HCT116 (cell line): ENCODE measurements around the gene DNPH1. TPM values are rescaled to one million over a fixed set of nuclear protein-coding genes. Genes with fewer than 3 reads are reported as not detected.

Experiments used
- ATAC-seq: fragments of 200-7000 bp; cut with Tn5 transposase; 2 replicates; pipeline ENCODE4 v1.9.1; 2020; ENCODE audit warnings: mild to moderate bottlenecking, moderate library complexity
- BruUV-seq: library from RNA; stranded (reverse); fragments of 400-500 nt; replicated peaks from 2 replicates; lab custom pipeline; 2021; lab: Mats Ljungman, UMichigan
- CTCF ChIA-PET: fragments of 300-600 bp; sonication (Branson Sonifier 250); formaldehyde crosslinking; loops from one replicate; lab custom pipeline; 2021; ENCODE audit warnings: antibody characterized with exemption; lab: Charles Lee
- POLR2A ChIA-PET: fragments of 300-600, 350-600 bp; sonication (Branson Sonifier 250); formaldehyde crosslinking; loops from one replicate; lab custom pipeline; 2021; ENCODE audit warnings: antibody characterized with exemption; lab: Charles Lee
- RAD21 ChIA-PET, 2 experiments: fragments of 300-600 bp; sonication (Branson Sonifier 250); formaldehyde crosslinking; loops; one replicate each; lab custom pipeline; 2023; ENCODE audit warnings: low total read pairs in 2 of 2; ENCODE audit not compliant: uncharacterized antibody in 2 of 2, unreplicated experiment in 2 of 2, low non-redundant PET in 1 of 2; lab: Charles Lee
- DNase-seq: peaks from one replicate; pipeline ENCODE4 v3.0.0-alpha.2; 2010; ENCODE audit warnings: low read depth, low spot score
- H2AFZ ChIP-seq: fragments of 200-600 bp; shearing (Covaris generic), sonication (generic); 2 replicates; pipeline ENCODE4 v1.6.1; 2017; ENCODE audit warnings: low read depth, mixed run types, mixed read lengths, antibody characterized with exemption, low read length; ENCODE audit not compliant: poor library complexity, severe bottlenecking
- H3K27ac ChIP-seq: 2 replicates; pipeline ENCODE4 v1.5.1; 2012; ENCODE audit warnings: low read depth, low read length
- H3K27me3 ChIP-seq: fragments of 200-600 bp; sonication (generic); 2 replicates; pipeline ENCODE4 v1.6.1; 2016; ENCODE audit warnings: mixed run types, low read length, mixed read lengths; ENCODE audit not compliant: insufficient read depth
- H3K36me3 ChIP-seq, 2 experiments: fragments of 200-500 bp in 1 of 2; fragments of 200-600 bp in 1 of 2; sonication (Bioruptor generic) in 1 of 2; sonication (generic) in 1 of 2; 2 replicates each; pipeline versions ENCODE4 v1.5.1 to v1.6.1; 2014 to 2016; ENCODE audit warnings: low read length in 2 of 2, inconsistent platforms in 1 of 2, mixed read lengths in 1 of 2, mixed run types in 1 of 2; ENCODE audit not compliant: insufficient read depth in 2 of 2, control insufficient read depth in 1 of 2
- H3K4me1 ChIP-seq, 2 experiments: fragments of 200-600 bp in 1 of 2; sonication (generic) in 1 of 2; 2 replicates each; pipeline versions ENCODE4 v1.5.1 to v1.6.1; 2012 to 2017; ENCODE audit warnings: low read length in 2 of 2, inconsistent platforms in 1 of 2, mild to moderate bottlenecking in 1 of 2, mixed read lengths in 1 of 2, mixed run types in 1 of 2, moderate library complexity in 1 of 2; ENCODE audit not compliant: insufficient read depth in 2 of 2, control insufficient read depth in 1 of 2
- H3K4me2 ChIP-seq: fragments of 200-600 bp; sonication (generic); 2 replicates; pipeline ENCODE4 v1.6.1; 2017; ENCODE audit warnings: mixed run types, low read length, mixed read lengths
- H3K4me3 ChIP-seq, 2 experiments: fragments of 200-600 bp in 1 of 2; sonication (generic) in 1 of 2; replicated peaks in 1 of 2; 2 replicates each; pipeline ENCODE4 v1.5.1; 2011 to 2016; ENCODE audit warnings: low read length in 2 of 2, control low read depth in 1 of 2, low read depth in 1 of 2, mild to moderate bottlenecking in 1 of 2, mixed read lengths in 1 of 2, mixed run types in 1 of 2
- H3K79me2 ChIP-seq: fragments of 200-600 bp; sonication (generic); 2 replicates; pipeline ENCODE4 v1.6.1; 2017; ENCODE audit warnings: mild to moderate bottlenecking, mixed run types, low read length, moderate library complexity, mixed read lengths; ENCODE audit not compliant: insufficient read depth
- H3K9ac ChIP-seq: fragments of 200-600 bp; sonication (generic); 2 replicates; pipeline ENCODE4 v1.6.1; 2016; ENCODE audit warnings: low read length, mixed read lengths
- H3K9me2 ChIP-seq: fragments of 200-600 bp; sonication (generic), shearing (Covaris generic); 2 replicates; pipeline ENCODE4 v1.6.1; 2017; ENCODE audit warnings: mixed run types, mild to moderate bottlenecking, moderate library complexity; ENCODE audit not compliant: insufficient read depth
- H3K9me3 ChIP-seq, 2 experiments: fragments of 200-500 bp in 1 of 2; fragments of 200-600 bp in 1 of 2; sonication (Bioruptor generic) in 1 of 2; sonication (generic) in 1 of 2; 2 replicates each; pipeline ENCODE4 v1.6.1; 2014 to 2017; ENCODE audit warnings: low read length in 2 of 2, mixed read lengths in 2 of 2, inconsistent platforms in 1 of 2, low read depth in 1 of 2, mild to moderate bottlenecking in 1 of 2, mixed run types in 1 of 2, moderate library complexity in 1 of 2; ENCODE audit not compliant: control insufficient read depth in 1 of 2, insufficient read depth in 1 of 2
- H4K20me1 ChIP-seq: fragments of 200-600 bp; sonication (generic), shearing (Covaris generic); 2 replicates; pipeline ENCODE4 v1.6.1; 2017; ENCODE audit warnings: mixed run types, mild to moderate bottlenecking, moderate library complexity; ENCODE audit not compliant: insufficient read depth
- CBX3 ChIP-seq: IDR thresholded peaks from 2 replicates; pipeline ENCODE4 v1.6.1; 2012; ENCODE audit warnings: low read depth
- CEBPB ChIP-seq: IDR thresholded peaks from 2 replicates; pipeline ENCODE4 v1.6.1; 2012; ENCODE audit warnings: low read depth
- EGR1 ChIP-seq: IDR thresholded peaks from 2 replicates; pipeline ENCODE4 v1.6.1; 2012; ENCODE audit warnings: low read depth
- EZH2 ChIP-seq: fragments of 200-600 bp; sonication (generic); IDR thresholded peaks from 2 replicates; pipeline ENCODE4 v1.6.1; 2017; ENCODE audit warnings: antibody characterized with exemption, mixed run types
- EZH2phosphoT487 ChIP-seq: fragments of 200-600 bp; IDR thresholded peaks from 2 replicates; pipeline ENCODE4 v1.6.1; 2018; ENCODE audit warnings: antibody characterized with exemption, borderline replicate concordance
- FOSL1 ChIP-seq: IDR thresholded peaks from 2 replicates; pipeline ENCODE4 v1.6.1; 2012; ENCODE audit warnings: low read depth
- POLR2A ChIP-seq: IDR thresholded peaks from 2 replicates; pipeline ENCODE4 v1.7.0; 2011; ENCODE audit warnings: borderline replicate concordance; ENCODE audit not compliant: insufficient read depth, insufficient read length; ENCODE audit errors: extremely low read depth
- RAD21 ChIP-seq: IDR thresholded peaks from 2 replicates; pipeline ENCODE4 v1.6.1; 2012; ENCODE audit warnings: low read depth, mild to moderate bottlenecking
- SIN3A ChIP-seq: IDR thresholded peaks from 2 replicates; pipeline ENCODE4 v1.6.1; 2012; ENCODE audit warnings: low read depth
- SP1 ChIP-seq: IDR thresholded peaks from 2 replicates; pipeline ENCODE4 v1.6.1; 2012; ENCODE audit warnings: low read depth
- SRF ChIP-seq: IDR thresholded peaks from 2 replicates; pipeline ENCODE4 v1.6.1; 2012; ENCODE audit warnings: low read depth
- TCF7L2 ChIP-seq: IDR thresholded peaks from 2 replicates; pipeline ENCODE4 v1.7.0; 2011; ENCODE audit warnings: borderline replicate concordance, inconsistent platforms; ENCODE audit not compliant: insufficient read depth, insufficient read length; ENCODE audit errors: extremely low read depth
- ZFX ChIP-seq: fragments of 450-650 bp; IDR thresholded peaks from 2 replicates; pipeline ENCODE4 v1.6.1; 2017
- ZNF274 ChIP-seq: fragments of 200-500 bp; sonication (Bioruptor generic); IDR thresholded peaks from 2 replicates; pipeline ENCODE4 v1.6.1; 2014; ENCODE audit warnings: mild to moderate bottlenecking, low read depth, low read length, inconsistent platforms
- intact Hi-C: fragments of 100-400 bp; cut with micrococcal nuclease; formaldehyde crosslinking; loops from 2 replicates; pipeline ENCODE4 v1.10.0; 2022
- total RNA-seq: library from RNA; stranded (reverse); gene quantifications from one replicate; pipeline ENCODE4 v1.2.1, GENCODE V29; 2021; ENCODE audit not compliant: unreplicated experiment
- TF ChIP-seq, protein P1 (sequence below), 3 experiments: fragments of 200-600 bp in 1 of 3; sonication (generic) in 1 of 3; IDR thresholded peaks in 2 of 3; conservative IDR thresholded peaks in 1 of 3; 2 replicates each; pipeline ENCODE4 v1.5.1; 2012 to 2017; ENCODE audit warnings: low read depth in 2 of 3, low read length in 2 of 3, antibody characterized with exemption in 1 of 3, borderline replicate concordance in 1 of 3, control low read depth in 1 of 3, mild to moderate bottlenecking in 1 of 3, mixed read lengths in 1 of 3, mixed run types in 1 of 3, moderate library complexity in 1 of 3; ENCODE audit not compliant: insufficient read depth in 1 of 3
- TF ChIP-seq, protein P2 (sequence below): IDR thresholded peaks from 2 replicates; pipeline ENCODE4 v1.6.1; 2012
- TF ChIP-seq, protein P3 (sequence below): IDR thresholded peaks from 2 replicates; pipeline ENCODE4 v1.6.1; 2012

DNPH1 gene
- total RNA-seq, 1 experiment from 2014 or later, result 117 TPM

DNA sequence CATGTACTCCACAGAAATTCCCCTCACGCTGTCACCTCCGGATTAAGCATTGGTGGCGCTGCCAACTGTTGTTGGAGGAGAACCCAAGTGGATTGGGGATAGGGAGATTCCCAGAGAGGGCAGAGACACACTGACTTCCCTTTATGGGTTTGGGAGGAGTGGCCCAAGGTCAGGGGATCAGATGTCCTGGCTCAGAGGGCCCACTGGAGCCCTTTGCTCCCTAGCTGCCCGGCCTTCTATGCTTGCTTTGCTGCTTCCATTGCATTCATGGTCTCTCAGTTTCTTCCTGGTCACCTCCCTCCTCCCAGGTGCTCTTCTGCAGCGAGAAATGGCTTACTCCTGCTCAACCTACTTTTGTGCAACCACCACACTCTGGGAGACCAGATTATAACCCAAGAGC, 32.9 kb downstream of the DNPH1 start:
- H3K27me3 ChIP-seq, result no peaks in the 10 kb centered on the region
- ChIA-PET CTCF (no interaction called here), POLR2A (no interaction called here), RAD21 (no interaction called here)
- no peak overlapping the region for H3K9ac ChIP-seq
- intact Hi-C loops, result no loop called here
- ATAC-seq (no peak), DNase-seq (no peak)
- no peak overlapping the region for H3K27ac ChIP-seq
- no TSS peak for BruUV-seq
- no peak overlapping the region for H2AFZ ChIP-seq
- H3K9me3 ChIP-seq, result no peaks in the 10 kb centered on the region
- no peak overlapping the region for H3K4me3 ChIP-seq
- peaks cover 0 to 3% of the 10 kb centered on the region in 2 experiments; a peak in 2 of 4 replicates for H3K36me3 ChIP-seq
- no peaks in the 10 kb centered on the region for H3K79me2 ChIP-seq
- no peaks in the 10 kb centered on the region for H4K20me1 ChIP-seq
- no peaks in the 10 kb centered on the region for H3K4me1 ChIP-seq
- no peak overlapping the region for H3K4me2 ChIP-seq
- no peaks in the 10 kb centered on the region for H3K9me2 ChIP-seq
- TF ChIP-seq POLR2A (no peak), CBX3 (no peak), RAD21 (no peak), ZNF274 (no peak), EZH2phosphoT487 (no peak), SIN3A (no peak), SRF (no peak)
- TF ChIP-seq, protein P1, sequence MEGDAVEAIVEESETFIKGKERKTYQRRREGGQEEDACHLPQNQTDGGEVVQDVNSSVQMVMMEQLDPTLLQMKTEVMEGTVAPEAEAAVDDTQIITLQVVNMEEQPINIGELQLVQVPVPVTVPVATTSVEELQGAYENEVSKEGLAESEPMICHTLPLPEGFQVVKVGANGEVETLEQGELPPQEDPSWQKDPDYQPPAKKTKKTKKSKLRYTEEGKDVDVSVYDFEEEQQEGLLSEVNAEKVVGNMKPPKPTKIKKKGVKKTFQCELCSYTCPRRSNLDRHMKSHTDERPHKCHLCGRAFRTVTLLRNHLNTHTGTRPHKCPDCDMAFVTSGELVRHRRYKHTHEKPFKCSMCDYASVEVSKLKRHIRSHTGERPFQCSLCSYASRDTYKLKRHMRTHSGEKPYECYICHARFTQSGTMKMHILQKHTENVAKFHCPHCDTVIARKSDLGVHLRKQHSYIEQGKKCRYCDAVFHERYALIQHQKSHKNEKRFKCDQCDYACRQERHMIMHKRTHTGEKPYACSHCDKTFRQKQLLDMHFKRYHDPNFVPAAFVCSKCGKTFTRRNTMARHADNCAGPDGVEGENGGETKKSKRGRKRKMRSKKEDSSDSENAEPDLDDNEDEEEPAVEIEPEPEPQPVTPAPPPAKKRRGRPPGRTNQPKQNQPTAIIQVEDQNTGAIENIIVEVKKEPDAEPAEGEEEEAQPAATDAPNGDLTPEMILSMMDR (IDR thresholded peaks at IDR 0.05 in 2 of 3, conservative IDR thresholded peaks at IDR 0.05 in 1 of 3; ENCODE audit: borderline replicate concordance in 1 of 3, insufficient read depth in 1 of 3, low read depth in 2 of 3, low read length in 2 of 3), result no peak
- TF ChIP-seq, protein P2, sequence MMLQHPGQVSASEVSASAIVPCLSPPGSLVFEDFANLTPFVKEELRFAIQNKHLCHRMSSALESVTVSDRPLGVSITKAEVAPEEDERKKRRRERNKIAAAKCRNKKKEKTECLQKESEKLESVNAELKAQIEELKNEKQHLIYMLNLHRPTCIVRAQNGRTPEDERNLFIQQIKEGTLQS, result no peak
- TF ChIP-seq, all 23 proteins: peak for 0

DNA sequence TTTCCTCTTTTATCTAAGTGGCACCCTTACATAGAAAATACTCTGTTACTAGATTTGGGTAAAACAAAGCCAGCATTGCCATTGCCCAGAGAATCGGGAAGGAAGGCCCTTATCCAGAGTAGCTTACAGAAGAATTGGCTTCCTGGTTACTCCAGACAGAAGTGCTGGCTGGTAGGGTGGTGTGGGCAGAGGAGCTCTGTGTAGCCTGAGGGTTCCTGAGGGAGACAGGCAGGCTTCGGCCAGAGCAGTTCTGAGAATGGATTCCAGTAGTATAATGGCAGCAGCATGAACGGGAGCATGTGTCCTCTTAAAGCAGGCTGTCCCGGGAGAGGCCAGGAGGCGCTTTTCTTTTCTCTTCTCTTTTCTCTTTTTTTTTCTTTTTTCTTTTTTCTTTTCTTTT, 35.4 kb downstream of the DNPH1 start:
- DNase-seq, result no peak
- CTCF ChIA-PET, result no interaction called here
- no peak overlapping the region for H3K27ac ChIP-seq
- no peak overlapping the region for H3K9ac ChIP-seq
- no peaks in the 10 kb centered on the region for H3K9me3 ChIP-seq
- no peaks in the 10 kb centered on the region for H3K4me1 ChIP-seq
- RAD21 ChIA-PET, result no interaction called here
- POLR2A ChIA-PET, result no interaction called here
- no peak overlapping the region for H3K4me2 ChIP-seq
- intact Hi-C loops, result no loop called here
- no peaks in the 10 kb centered on the region for H3K79me2 ChIP-seq
- BruUV-seq, result no TSS peak
- H2AFZ ChIP-seq, result no peak overlapping the region
- H3K27me3 ChIP-seq, result no peaks in the 10 kb centered on the region
- H4K20me1 ChIP-seq, result no peaks in the 10 kb centered on the region
- ATAC-seq, result no peak
- no peaks in the 10 kb centered on the region for H3K9me2 ChIP-seq
- TF ChIP-seq EGR1, result no peak
- no peak for TF ChIP-seq EZH2phosphoT487
- TF ChIP-seq SIN3A, result no peak
- TF ChIP-seq ZNF274, result no peak
- no peak for TF ChIP-seq FOSL1
- TF ChIP-seq TCF7L2, result no peak
- TF ChIP-seq, protein P2, result no peak
- no peak for TF ChIP-seq ZFX
- no peak for TF ChIP-seq CEBPB
- TF ChIP-seq RAD21, result no peak
- no peak for TF ChIP-seq SP1
- no peak for TF ChIP-seq EZH2
- TF ChIP-seq, protein P3, sequence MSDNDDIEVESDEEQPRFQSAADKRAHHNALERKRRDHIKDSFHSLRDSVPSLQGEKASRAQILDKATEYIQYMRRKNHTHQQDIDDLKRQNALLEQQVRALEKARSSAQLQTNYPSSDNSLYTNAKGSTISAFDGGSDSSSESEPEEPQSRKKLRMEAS, result no peak
- TF ChIP-seq, protein P1 (IDR thresholded peaks at IDR 0.05 in 2 of 3, conservative IDR thresholded peaks at IDR 0.05 in 1 of 3; ENCODE audit: borderline replicate concordance in 1 of 3, insufficient read depth in 1 of 3, low read depth in 2 of 3, low read length in 2 of 3), result no peak
- no peak overlapping the region for H3K4me3 ChIP-seq
- H3K36me3 ChIP-seq, result peaks cover 0 to 3% of the 10 kb centered on the region in 2 experiments; a peak in 2 of 4 replicates
